HG03521 (cell line): ENCODE results near the gene CTLA4.
A peak's percentile ranks its signal among the peaks of the same experiment; 100 is the strongest.
"Not testable (repeated sequence)": the region's sequence is repeated elsewhere in the genome, so short reads cannot be mapped to it uniquely, and the experiment has no call there.

ENCODE experiments used
- ATAC-seq: cut with Tn5 transposase; IDR thresholded peaks from one replicate; pipeline ENCODE4 v1.9.1; 2021; ENCODE audit warnings: mild to moderate bottlenecking, moderate library complexity; ENCODE audit not compliant: unreplicated experiment

The CTLA4 gene

GRCh38 chr2:203855274-203855673, 12.3 kb upstream of the CTLA4 start:
- ATAC-seq, result no peak

- ATAC-seq, result no peak
Observed at GRCh38 chr2:203857656-203858055, 9.9 kb upstream of the CTLA4 start.

- ATAC-seq, result no peak
Observed at GRCh38 chr2:203858176-203858575, 9.4 kb upstream of the CTLA4 start.

GRCh38 chr2:203859030-203859789, 8.4 kb upstream of the CTLA4 start:
- ATAC-seq, result no peak

- no peak for ATAC-seq
Observed at GRCh38 chr2:203861197-203861596, 6.4 kb upstream of the CTLA4 start.

- no peak for ATAC-seq
Observed at GRCh38 chr2:203861607-203862006, 6.0 kb upstream of the CTLA4 start.

- ATAC-seq, result no peak
Observed at GRCh38 chr2:203869223-203870042, 1.9 kb downstream of the CTLA4 start.

- ATAC-seq, result no peak
Observed at GRCh38 chr2:203870481-203870880, 2.9 kb downstream of the CTLA4 start.

- no peak for ATAC-seq
Observed at GRCh38 chr2:203870941-203871340, 3.4 kb downstream of the CTLA4 start.

GRCh38 chr2:203871371-203871983, 3.9 kb downstream of the CTLA4 start:
- ATAC-seq, result peak; percentile 93

- ATAC-seq, result no peak
Observed at GRCh38 chr2:203873461-203873860, 5.9 kb downstream of the CTLA4 start.

- no peak for ATAC-seq
Observed at GRCh38 chr2:203873921-203874631, 6.5 kb downstream of the CTLA4 start.

GRCh38 chr2:203875471-203875870, 7.9 kb downstream of the CTLA4 start:
- no peak for ATAC-seq

- no peak for ATAC-seq
Observed at GRCh38 chr2:203876328-203876727, 8.8 kb downstream of the CTLA4 start.

GRCh38 chr2:203878063-203878462, 10.5 kb downstream of the CTLA4 start:
- no peak for ATAC-seq

GRCh38 chr2:203880557-203881125, 13.1 kb downstream of the CTLA4 start:
- ATAC-seq, result no peak

GRCh38 chr2:203881185-203881584, 13.6 kb downstream of the CTLA4 start:
- not testable (repeated sequence) for ATAC-seq

- ATAC-seq, result no peak
Observed at GRCh38 chr2:203882551-203882950, 15.0 kb downstream of the CTLA4 start.

- no peak for ATAC-seq
Observed at GRCh38 chr2:203886661-203887151, 19.1 kb downstream of the CTLA4 start.

GRCh38 chr2:203887677-203888076, 20.1 kb downstream of the CTLA4 start:
- no peak for ATAC-seq

GRCh38 chr2:203889542-203889941, 22.0 kb downstream of the CTLA4 start:
- ATAC-seq, result no peak
